Fibroblast of skin of back (primary cell): ENCODE measurements around the gene PTPN3. TPM values are rescaled to one million over a fixed set of nuclear protein-coding genes. Genes with fewer than 3 reads are reported as not detected.
A peak's percentile ranks its signal among the peaks of the same experiment; 100 is the strongest.
"Not testable (repeated sequence)": the region's sequence is repeated elsewhere in the genome, so short reads cannot be mapped to it uniquely, and the experiment has no call there.

Experiments used
- DNase-seq: peaks from one replicate; pipeline ENCODE4 v3.0.0-alpha.2; 2013
- polyA plus RNA-seq, 2 experiments: library from polyadenylated mRNA; unstranded; fragments of 120-200 nt; gene quantifications; one replicate each; pipeline ENCODE4 v1.2.1, GENCODE V29; 2013; ENCODE audit not compliant: insufficient read length in 2 of 2

Gene PTPN3
- 1.9 TPM for polyA plus RNA-seq (2013, experiment 1 of 2; ENCODE audit: insufficient read length)
- 1.6 TPM for polyA plus RNA-seq (2013, experiment 2 of 2; ENCODE audit: insufficient read length)

- DNase-seq, result peak; percentile 23
Observed at GRCh38 chr9:109498195-109499092, at the start of gene PTPN3. Gene PTPN3 (minus strand): TSS chr9:109498307. CDS start chr9:109463434, 34,873 bp downstream.

GRCh38 chr9:109544954-109545353 is 46.8 kb upstream of the PTPN3 start:
- DNase-seq, result not testable (repeated sequence)

- no peak for DNase-seq
Observed at GRCh38 chr9:109542922-109543321, 44.8 kb upstream of the PTPN3 start.

GRCh38 chr9:109538346-109538745 is 40.2 kb upstream of the PTPN3 start:
- no peak for DNase-seq

- no peak for DNase-seq
Observed at GRCh38 chr9:109537288-109537687, 39.2 kb upstream of the PTPN3 start.

GRCh38 chr9:109536859-109537258 is 38.8 kb upstream of the PTPN3 start:
- no peak for DNase-seq

- no peak for DNase-seq
Observed at GRCh38 chr9:109535365-109535764, 37.3 kb upstream of the PTPN3 start.

- no peak for DNase-seq
Observed at GRCh38 chr9:109534151-109534550, 36.0 kb upstream of the PTPN3 start.

- not testable (repeated sequence) for DNase-seq
Observed at GRCh38 chr9:109532652-109533051, 34.5 kb upstream of the PTPN3 start.

- DNase-seq, result no peak
Observed at GRCh38 chr9:109522106-109522505, 24.0 kb upstream of the PTPN3 start.

GRCh38 chr9:109520475-109521132 is 22.5 kb upstream of the PTPN3 start:
- peak; percentile 67 for DNase-seq

GRCh38 chr9:109519366-109519765 is 21.3 kb upstream of the PTPN3 start:
- DNase-seq, result no peak

GRCh38 chr9:109518621-109519335 is 20.7 kb upstream of the PTPN3 start:
- DNase-seq, result no peak

- DNase-seq, result no peak
Observed at GRCh38 chr9:109517901-109518377, 19.8 kb upstream of the PTPN3 start.

- no peak for DNase-seq
Observed at GRCh38 chr9:109513871-109514270, 15.8 kb upstream of the PTPN3 start.

- DNase-seq, result no peak
Observed at GRCh38 chr9:109512170-109512756, 14.2 kb upstream of the PTPN3 start.

GRCh38 chr9:109510506-109510905 is 12.4 kb upstream of the PTPN3 start:
- DNase-seq, result peak; percentile 7

GRCh38 chr9:109510042-109510441 is 11.9 kb upstream of the PTPN3 start:
- not testable (repeated sequence) for DNase-seq

GRCh38 chr9:109509611-109510010 is 11.5 kb upstream of the PTPN3 start:
- DNase-seq, result no peak

GRCh38 chr9:109507421-109507838 is 9.3 kb upstream of the PTPN3 start:
- peak; percentile 71 for DNase-seq

GRCh38 chr9:109506097-109506712 is 8.1 kb upstream of the PTPN3 start:
- no peak for DNase-seq

- DNase-seq, result no peak
Observed at GRCh38 chr9:109504689-109505088, 6.6 kb upstream of the PTPN3 start.
